HepG2 (cell line): Measurements from ENCODE around the gene AGER. TPM values are rescaled to one million over a fixed set of nuclear protein-coding genes. Genes with fewer than 3 reads are reported as not detected.

Experiments used
- ATAD3A ChIP-seq: sonication (generic); formaldehyde crosslinking; IDR thresholded peaks from 2 replicates; pipeline ENCODE4 v1.4.0; 2020; ENCODE audit warnings: missing genetic modification reagents
- EZH2 ChIP-seq: conservative IDR thresholded peaks from 2 replicates; pipeline ENCODE4 v1.6.1; 2012; ENCODE audit warnings: mild to moderate bottlenecking, low read depth, low read length, moderate library complexity
- NBN ChIP-seq: fragments of 450-650 bp; conservative IDR thresholded peaks from 2 replicates; pipeline ENCODE4 v1.6.1; 2017
- PCBP1 ChIP-seq: fragments of 200-400 bp; formaldehyde crosslinking; IDR thresholded peaks from 2 replicates; pipeline ENCODE4 v1.6.1; 2017; ENCODE audit warnings: mild to moderate bottlenecking, low read depth, low read length, borderline replicate concordance
- SMAD3 ChIP-seq: sonication (generic); formaldehyde crosslinking; IDR thresholded peaks from 2 replicates; pipeline ENCODE4 v1.4.0; 2020; ENCODE audit warnings: missing genetic modification reagents
- TSC22D2 ChIP-seq: sonication (generic); formaldehyde crosslinking; IDR thresholded peaks from 2 replicates; pipeline ENCODE4 v1.5.1; 2020; ENCODE audit warnings: missing genetic modification reagents, mild to moderate bottlenecking, borderline replicate concordance
- ZNF17 ChIP-seq: sonication (generic); formaldehyde crosslinking; IDR thresholded peaks from 2 replicates; pipeline ENCODE4 v1.5.0; 2020; ENCODE audit warnings: mild to moderate bottlenecking, missing genetic modification reagents
- microRNA-seq: library from miRNA; unstranded; fragments of <30 nt; microRNA quantifications from one replicate; pipeline ENCODE4, GENCODE V29; 2020
- polyA plus RNA-seq, 8 experiments: library from polyadenylated mRNA; depleted of rRNA in 3 of 8; stranded (reverse) in 7 of 8; unstranded in 1 of 8; fragments of >200 nt; fragmentation: Illumina TruSeq in 4 of 8; extraction: Trizol in 4 of 8; gene quantifications; 2 replicates each; pipeline versions ENCODE4 v1.2.1 to v1.2.3, GENCODE V29; 2011 to 2016; ENCODE audit warnings: low read depth in 4 of 8, missing spikeins in 1 of 8, mixed read lengths in 1 of 8; ENCODE audit not compliant: insufficient read depth in 1 of 8
- small RNA-seq, 3 experiments: library from RNA; depleted of rRNA; stranded (forward); fragments of <200 nt; gene quantifications; one replicate each; pipeline ENCODE3, GENCODE V24; 2012; ENCODE audit warnings: low read depth in 2 of 3, low replicate concordance in 1 of 3; ENCODE audit not compliant: insufficient read length in 3 of 3, insufficient read depth in 2 of 3
- total RNA-seq, 5 experiments: library from RNA; depleted of rRNA; stranded (reverse); fragments of >200 nt; fragmentation: Illumina TruSeq; extraction: Trizol; gene quantifications; 2 replicates each; pipeline ENCODE4 v1.2.3, GENCODE V29; 2016; ENCODE audit warnings: low read depth in 1 of 5
- TF ChIP-seq, protein P1 (sequence below): sonication (generic); formaldehyde crosslinking; IDR thresholded peaks from 2 replicates; pipeline ENCODE4 v1.4.0; 2020; ENCODE audit warnings: missing genetic modification reagents; ENCODE audit errors: not compliant biosample characterization
- TF ChIP-seq, protein P2 (sequence below): sonication (generic); formaldehyde crosslinking; IDR thresholded peaks from 2 replicates; pipeline ENCODE4 v1.4.0; 2020; ENCODE audit warnings: missing genetic modification reagents

Gene AGER
- total and polyA plus RNA-seq, 2 of the 13 experiments (the other 11 are each of a cell fraction or from before 2014, with no cell fraction given) = 1.9 to 5.1 TPM

DNA sequence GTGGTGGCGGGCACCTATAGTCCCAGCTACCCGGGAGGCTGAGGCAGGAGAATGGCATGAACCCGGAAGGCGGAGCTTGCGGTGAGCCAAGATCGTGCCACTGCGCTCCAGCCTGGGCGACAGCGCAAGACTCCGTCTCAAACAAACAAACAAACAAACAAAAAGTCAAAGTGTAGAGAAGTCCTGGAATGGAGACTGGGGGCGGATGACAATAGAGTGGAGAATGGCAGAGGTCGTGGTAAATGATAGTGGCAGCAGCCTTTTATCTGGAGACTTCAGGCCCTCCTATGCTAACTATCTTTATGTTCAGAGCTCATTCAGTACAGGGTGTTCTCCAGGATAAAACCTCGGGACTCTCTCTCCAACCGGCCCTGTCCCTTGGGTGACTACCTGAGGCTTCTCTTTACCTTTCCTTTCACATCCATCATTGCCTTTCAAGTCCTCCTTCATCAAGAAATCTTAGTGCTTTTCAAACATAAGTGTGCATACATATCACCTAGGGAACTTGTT, 52.6 kb downstream of the AGER start (continued):
- TF ChIP-seq, protein P1, sequence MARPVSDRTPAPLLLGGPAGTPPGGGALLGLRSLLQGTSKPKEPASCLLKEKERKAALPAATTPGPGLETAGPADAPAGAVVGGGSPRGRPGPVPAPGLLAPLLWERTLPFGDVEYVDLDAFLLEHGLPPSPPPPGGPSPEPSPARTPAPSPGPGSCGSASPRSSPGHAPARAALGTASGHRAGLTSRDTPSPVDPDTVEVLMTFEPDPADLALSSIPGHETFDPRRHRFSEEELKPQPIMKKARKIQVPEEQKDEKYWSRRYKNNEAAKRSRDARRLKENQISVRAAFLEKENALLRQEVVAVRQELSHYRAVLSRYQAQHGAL = no peak
- TF ChIP-seq TSC22D2 (CRISPR knock-in tag) (no peak), ZNF17 (CRISPR knock-in tag) (no peak), NBN (no peak), SMAD3 (no peak), PCBP1 (no peak), ATAD3A (no peak), EZH2 (no peak)
- TF ChIP-seq, protein P2, sequence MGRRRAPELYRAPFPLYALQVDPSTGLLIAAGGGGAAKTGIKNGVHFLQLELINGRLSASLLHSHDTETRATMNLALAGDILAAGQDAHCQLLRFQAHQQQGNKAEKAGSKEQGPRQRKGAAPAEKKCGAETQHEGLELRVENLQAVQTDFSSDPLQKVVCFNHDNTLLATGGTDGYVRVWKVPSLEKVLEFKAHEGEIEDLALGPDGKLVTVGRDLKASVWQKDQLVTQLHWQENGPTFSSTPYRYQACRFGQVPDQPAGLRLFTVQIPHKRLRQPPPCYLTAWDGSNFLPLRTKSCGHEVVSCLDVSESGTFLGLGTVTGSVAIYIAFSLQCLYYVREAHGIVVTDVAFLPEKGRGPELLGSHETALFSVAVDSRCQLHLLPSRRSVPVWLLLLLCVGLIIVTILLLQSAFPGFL (CRISPR knock-in tag) = no peak

Small RNA genes lying within 50 kb of the gene (microRNA-seq; reads per million reads assigned to microRNA genes)
- 2.2 reads per million, percentile 11 among the genes with 10 or more reads in this experiment for gene MIR6721
- gene MIR6833 = not detected

Small RNA genes lying within 50 kb of the gene (small RNA-seq; reads per million reads assigned to genes)
- gene AL662884.1 (0 reads per million in 3 experiments), gene MIR6833 (0 to 1.9 (median 0) reads per million in 3 experiments)

Other genes with a start within 250 kb of the AGER start
- gene CFB, start 238.2 kb downstream of the AGER start, total RNA-seq (2016; rRNA removed; fragmentation: Illumina TruSeq; extraction: Trizol) = 71.1 and 171 TPM in 2 replicates
- gene CFB, start 238.2 kb downstream of the AGER start, polyA plus RNA-seq (2011; rRNA removed) = 513 and 772 TPM in 2 replicates
- gene NELFE, start 225.3 kb downstream of the AGER start, total RNA-seq (2016; rRNA removed; fragmentation: Illumina TruSeq; extraction: Trizol) = 69.8 and 80.4 TPM in 2 replicates
- 51.3 and 57.3 TPM in 2 replicates for gene NELFE, start 225.3 kb downstream of the AGER start, polyA plus RNA-seq (2011; rRNA removed)
- gene SKIC2, start 225.1 kb downstream of the AGER start, total RNA-seq (2016; rRNA removed; fragmentation: Illumina TruSeq; extraction: Trizol) = 59.7 and 67.1 TPM in 2 replicates
- gene SKIC2, start 225.1 kb downstream of the AGER start, polyA plus RNA-seq (2011; rRNA removed) = 68.4 and 76.1 TPM in 2 replicates
- 10.8 and 18.6 TPM in 2 replicates for gene DXO, start 212.1 kb downstream of the AGER start, total RNA-seq (2016; rRNA removed; fragmentation: Illumina TruSeq; extraction: Trizol)
- gene DXO, start 212.1 kb downstream of the AGER start, polyA plus RNA-seq (2011; rRNA removed) = 26.2 and 28.9 TPM in 2 replicates
- 73.0 and 165 TPM in 2 replicates for gene C4A, start 202.2 kb downstream of the AGER start, total RNA-seq (2016; rRNA removed; fragmentation: Illumina TruSeq; extraction: Trizol)
- gene C4A, start 202.2 kb downstream of the AGER start, polyA plus RNA-seq (2011; rRNA removed) = 478 and 755 TPM in 2 replicates
- gene C4B, start 169.5 kb downstream of the AGER start, total RNA-seq (2016; rRNA removed; fragmentation: Illumina TruSeq; extraction: Trizol) = 67.2 and 167 TPM in 2 replicates
- 538 and 944 TPM in 2 replicates for gene C4B, start 169.5 kb downstream of the AGER start, polyA plus RNA-seq (2011; rRNA removed)
- 0.29 and 1.5 TPM in 2 replicates for gene CYP21A2, start 145.8 kb downstream of the AGER start, total RNA-seq (2016; rRNA removed; fragmentation: Illumina TruSeq; extraction: Trizol)
- gene CYP21A2, start 145.8 kb downstream of the AGER start, polyA plus RNA-seq (2011; rRNA removed) = 6.3 and 8.6 TPM in 2 replicates
- 0.74 and 1.6 TPM in 2 replicates for gene TNXB, start 74.9 kb downstream of the AGER start, total RNA-seq (2016; rRNA removed; fragmentation: Illumina TruSeq; extraction: Trizol)
- 2.7 and 2.9 TPM in 2 replicates for gene TNXB, start 74.9 kb downstream of the AGER start, polyA plus RNA-seq (2011; rRNA removed)
- gene ATF6B, start 56.0 kb downstream of the AGER start, total RNA-seq (2016; rRNA removed; fragmentation: Illumina TruSeq; extraction: Trizol) = 7.5 and 18.1 TPM in 2 replicates
- 44.0 and 45.8 TPM in 2 replicates for gene ATF6B, start 56.0 kb downstream of the AGER start, polyA plus RNA-seq (2011; rRNA removed)
- gene FKBPL, start 54.0 kb downstream of the AGER start, total RNA-seq (2016; rRNA removed; fragmentation: Illumina TruSeq; extraction: Trizol) = 10.0 and 11.0 TPM in 2 replicates
- 2.9 and 3.0 TPM in 2 replicates for gene FKBPL, start 54.0 kb downstream of the AGER start, polyA plus RNA-seq (2011; rRNA removed)
- gene PRRT1, start 32.3 kb downstream of the AGER start, total RNA-seq (2016; rRNA removed; fragmentation: Illumina TruSeq; extraction: Trizol) = 0.11 and 0.64 TPM in 2 replicates
- 1.4 TPM in 2 replicates for gene PRRT1, start 32.3 kb downstream of the AGER start, polyA plus RNA-seq (2011; rRNA removed)
- gene PPT2, start 30.1 kb downstream of the AGER start, total RNA-seq (2016; rRNA removed; fragmentation: Illumina TruSeq; extraction: Trizol) = 20.1 and 39.2 TPM in 2 replicates
- gene PPT2, start 30.1 kb downstream of the AGER start, polyA plus RNA-seq (2011; rRNA removed) = 61.8 and 79.3 TPM in 2 replicates
- gene EGFL8, start 19.7 kb downstream of the AGER start, total RNA-seq (2016; rRNA removed; fragmentation: Illumina TruSeq; extraction: Trizol) = 3.1 and 11.5 TPM in 2 replicates
- gene EGFL8, start 19.7 kb downstream of the AGER start, polyA plus RNA-seq (2011; rRNA removed) = 10.0 and 11.5 TPM in 2 replicates
- 40.4 and 51.3 TPM in 2 replicates for gene AGPAT1, start 8.2 kb downstream of the AGER start, total RNA-seq (2016; rRNA removed; fragmentation: Illumina TruSeq; extraction: Trizol)
- 139 and 164 TPM in 2 replicates for gene AGPAT1, start 8.2 kb downstream of the AGER start, polyA plus RNA-seq (2011; rRNA removed)
- gene RNF5, start 5.8 kb downstream of the AGER start, total RNA-seq (2016; rRNA removed; fragmentation: Illumina TruSeq; extraction: Trizol) = 98.0 and 107 TPM in 2 replicates
- 117 and 131 TPM in 2 replicates for gene RNF5, start 5.8 kb downstream of the AGER start, polyA plus RNA-seq (2011; rRNA removed)
- gene PBX2, start 5.9 kb upstream of the AGER start, total RNA-seq (2016; rRNA removed; fragmentation: Illumina TruSeq; extraction: Trizol) = 42.3 and 45.2 TPM in 2 replicates
- 77.8 and 102 TPM in 2 replicates for gene PBX2, start 5.9 kb upstream of the AGER start, polyA plus RNA-seq (2011; rRNA removed)
- 0.18 and 0.27 TPM in 2 replicates for gene GPSM3, start 8.4 kb upstream of the AGER start, total RNA-seq (2016; rRNA removed; fragmentation: Illumina TruSeq; extraction: Trizol)
- gene GPSM3, start 8.4 kb upstream of the AGER start, polyA plus RNA-seq (2011; rRNA removed) = 6.2 and 7.5 TPM in 2 replicates
- gene NOTCH4, start 39.8 kb upstream of the AGER start, total RNA-seq (2016; rRNA removed; fragmentation: Illumina TruSeq; extraction: Trizol) = 0.51 and 0.66 TPM in 2 replicates
- gene NOTCH4, start 39.8 kb upstream of the AGER start, polyA plus RNA-seq (2011; rRNA removed) = 0.83 and 1.2 TPM in 2 replicates
- gene TSBP1, start 187.7 kb upstream of the AGER start, total RNA-seq (2016; rRNA removed; fragmentation: Illumina TruSeq; extraction: Trizol) = not detected in 2 replicates
- not detected in 2 replicates for gene TSBP1, start 187.7 kb upstream of the AGER start, polyA plus RNA-seq (2011; rRNA removed)
- not detected in 2 replicates for gene BTNL2, start 222.9 kb upstream of the AGER start, total RNA-seq (2016; rRNA removed; fragmentation: Illumina TruSeq; extraction: Trizol)
- not detected in 2 replicates for gene BTNL2, start 222.9 kb upstream of the AGER start, polyA plus RNA-seq (2011; rRNA removed)